GM12874 (cell line): ENCODE measurements around the gene CEACAM3.

Experiments used
- CTCF ChIP-seq: IDR thresholded peaks from 2 replicates; pipeline ENCODE4 v1.5.1; 2011; ENCODE audit warnings: low read depth, mild to moderate bottlenecking, control low read depth, low read length, moderate library complexity; ENCODE audit not compliant: insufficient read depth

Gene CEACAM3

GRCh38 chr19:41860419-41861115 lies 64.2 kb downstream of the CEACAM3 start:
- no peak for TF ChIP-seq CTCF
